Activated CD8-positive, alpha-beta memory T cell treated with anti-CD3 and anti-CD28 coated beads, Interleukin-2, amount 50 U/mL, for 1 hour (primary cell): Measurements from ENCODE around the gene MSH3.
"Not testable (repeated sequence)": the region's sequence is repeated elsewhere in the genome, so short reads cannot be mapped to it uniquely, and the experiment has no call there.

Source experiments
- DNase-seq: peaks from one replicate; pipeline ENCODE4 v3.0.0-alpha.2; 2020; ENCODE audit errors: extremely low read depth

The MSH3 gene

DNA sequence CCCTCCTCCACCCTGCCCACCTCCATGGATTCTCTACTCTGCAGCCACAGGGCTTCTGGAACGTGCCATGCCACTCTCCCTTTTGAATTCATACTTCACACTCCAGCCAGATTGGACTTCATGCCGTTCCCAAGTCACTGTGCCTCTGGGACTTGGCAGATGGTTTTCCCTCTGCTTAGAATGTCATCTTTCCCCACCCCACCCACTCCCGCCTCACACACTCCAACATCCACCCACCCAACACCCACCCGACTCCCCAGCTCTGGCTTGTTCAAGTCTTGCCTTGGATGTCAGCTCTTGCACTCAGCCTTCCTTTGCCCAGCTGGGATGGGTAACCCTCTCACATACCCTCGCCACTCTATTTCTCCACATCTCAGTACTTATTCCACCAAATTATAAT is 142.4 kb downstream of the MSH3 start:
- no peak for DNase-seq

DNA sequence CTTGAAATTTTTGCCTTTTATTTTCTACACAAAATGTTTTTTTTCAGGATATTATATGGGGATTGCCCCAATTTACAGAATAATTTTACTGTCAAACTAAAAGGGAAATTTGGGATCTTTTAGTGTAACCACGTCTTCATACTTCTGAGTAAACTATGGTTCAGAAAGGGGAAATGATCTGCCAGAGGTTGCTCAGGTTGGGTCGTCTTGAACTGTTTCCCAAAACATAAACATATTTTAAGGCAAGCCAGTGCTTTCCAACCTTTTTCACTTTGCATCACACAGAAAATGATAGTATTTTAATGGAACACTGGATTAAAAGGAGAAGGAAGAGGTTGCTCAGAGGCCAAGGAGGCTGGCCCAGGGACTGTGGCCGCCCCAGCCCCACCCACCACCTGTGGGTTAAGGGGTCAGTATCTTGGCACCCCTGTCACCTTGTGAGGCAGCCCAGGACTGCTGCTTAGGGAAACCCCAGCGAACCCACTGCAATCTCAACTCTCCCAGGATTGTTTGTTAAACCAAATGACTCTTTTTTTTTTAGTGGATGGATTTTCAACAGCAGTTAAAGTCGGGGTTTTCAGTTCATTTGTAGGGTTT is 143.1 kb downstream of the MSH3 start:
- DNase-seq: no peak

GRCh38 chr5:80798166-80798565 is 143.7 kb downstream of the MSH3 start:
- DNase-seq: no peak

DNA sequence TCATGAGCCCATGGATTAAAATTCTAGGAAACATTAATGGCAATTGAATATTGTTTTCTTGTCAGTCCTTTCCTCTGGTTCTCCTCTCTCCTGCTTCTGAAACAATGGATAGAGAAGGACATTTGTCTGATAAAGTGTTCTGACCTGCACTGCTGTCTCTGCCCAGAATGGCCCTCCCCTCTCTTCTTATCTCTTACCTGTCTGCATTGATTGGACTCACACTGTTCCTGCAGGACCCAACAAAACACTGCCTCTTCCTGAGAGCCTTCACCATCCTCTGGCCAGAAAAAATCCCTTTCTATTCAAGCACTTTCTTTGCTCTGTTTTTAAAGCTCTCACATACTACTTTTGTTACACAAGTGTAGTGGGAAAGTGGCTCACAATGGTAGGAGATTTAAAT is 144.2 kb downstream of the MSH3 start:
- no peak for DNase-seq

DNA sequence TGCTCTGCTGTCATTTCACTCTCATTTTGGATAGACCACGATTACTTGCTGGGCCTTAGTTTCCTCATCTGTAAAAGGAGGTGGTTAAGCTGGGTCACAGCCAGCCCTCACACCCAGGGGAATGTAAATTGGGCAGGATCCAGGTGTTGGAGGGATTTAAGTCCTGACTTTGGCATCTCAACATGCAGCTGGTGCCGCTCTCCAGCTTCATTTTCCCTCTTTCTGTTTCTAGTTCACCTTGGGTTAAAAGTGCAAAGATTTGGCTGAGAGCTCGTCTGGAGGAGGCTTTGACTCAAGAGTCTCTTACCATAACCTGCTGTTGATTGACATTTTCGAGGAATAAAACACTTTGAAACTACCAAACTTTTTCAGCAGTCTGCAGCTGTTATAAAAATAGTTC is 144.6 kb downstream of the MSH3 start:
- no peak for DNase-seq

- no peak for DNase-seq
Observed at GRCh38 chr5:80799573-80799972, 145.1 kb downstream of the MSH3 start.

DNA sequence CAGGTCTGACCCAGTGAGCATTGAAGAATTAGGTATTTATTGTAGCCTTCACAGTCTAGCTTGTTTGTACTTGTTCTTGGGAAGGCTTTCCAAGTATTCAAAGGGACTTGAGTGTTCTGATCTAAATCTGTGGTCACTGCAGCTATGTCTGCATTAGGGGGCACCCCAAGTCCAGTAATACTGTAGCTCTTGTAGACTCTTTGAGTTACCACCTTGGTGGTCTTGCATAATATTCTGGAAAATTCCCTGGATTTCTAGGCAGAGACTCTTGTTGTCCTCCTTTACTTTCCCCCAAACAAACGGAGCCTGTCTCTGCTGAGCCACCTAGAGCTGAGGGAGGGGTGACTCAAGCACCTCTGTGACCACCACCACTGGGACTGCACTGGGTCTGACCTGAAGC is 149.9 kb downstream of the MSH3 start:
- no peak for DNase-seq

- DNase-seq: no peak
Observed at GRCh38 chr5:80805038-80805437, 150.6 kb downstream of the MSH3 start.

DNA sequence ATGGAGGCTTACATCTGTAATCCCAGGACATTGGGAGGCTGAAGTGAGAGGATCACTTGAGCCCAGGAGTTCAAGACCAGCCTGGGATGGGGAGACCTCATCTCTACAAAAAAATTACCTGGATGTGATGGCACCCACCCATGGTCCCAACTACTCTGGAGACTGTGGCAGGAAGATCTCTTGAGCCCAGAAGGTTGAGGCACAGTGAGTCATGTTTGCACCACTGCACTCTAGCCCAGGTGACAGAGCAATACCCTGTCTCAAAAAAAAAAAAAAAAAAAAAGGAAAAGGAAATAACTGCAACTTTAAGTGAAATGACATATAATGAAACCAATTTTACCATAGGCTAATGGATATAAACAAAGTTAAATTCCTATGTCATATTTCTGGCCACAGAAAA is 152.5 kb downstream of the MSH3 start:
- DNase-seq: no peak

GRCh38 chr5:80809451-80809850 is 155.0 kb downstream of the MSH3 start:
- DNase-seq: no peak

DNA sequence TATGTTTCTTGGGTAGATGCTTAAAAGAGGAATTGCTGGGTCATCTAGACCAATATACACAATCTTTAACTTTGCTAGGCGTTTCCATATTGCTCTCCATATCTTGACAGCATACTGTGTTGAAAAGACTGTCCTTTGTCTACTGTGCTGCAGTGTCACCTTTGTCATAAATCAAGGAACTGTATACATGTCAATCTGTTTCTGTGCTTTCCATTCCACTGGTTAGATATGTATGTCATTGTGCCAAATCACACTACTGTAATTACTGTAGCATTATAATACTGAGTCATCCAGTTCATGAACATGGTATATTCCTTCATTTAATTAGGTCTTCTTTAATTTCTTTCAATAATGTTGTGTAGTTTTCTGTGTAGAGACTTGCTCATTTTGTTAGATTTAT is 156.0 kb downstream of the MSH3 start:
- DNase-seq: no peak

DNA sequence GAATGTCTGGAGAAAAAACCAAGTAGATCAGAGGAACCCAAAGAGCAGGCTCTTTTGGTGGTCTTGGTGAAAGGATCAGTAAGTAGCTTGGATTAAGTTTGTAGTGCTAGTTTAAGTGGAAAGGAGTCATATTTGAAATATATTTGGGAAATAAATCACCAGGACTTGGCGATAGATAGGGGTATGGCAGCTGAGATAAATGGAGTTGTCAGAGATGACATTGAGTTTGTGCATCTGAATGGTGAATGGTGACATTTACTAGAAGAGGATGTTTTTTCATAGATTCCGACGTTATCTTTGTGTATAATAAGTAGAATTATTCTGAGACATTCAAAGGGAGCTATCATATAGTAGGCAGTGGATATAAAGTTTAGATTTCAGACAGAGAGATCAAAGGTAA is 162.1 kb downstream of the MSH3 start:
- DNase-seq: no peak

DNA sequence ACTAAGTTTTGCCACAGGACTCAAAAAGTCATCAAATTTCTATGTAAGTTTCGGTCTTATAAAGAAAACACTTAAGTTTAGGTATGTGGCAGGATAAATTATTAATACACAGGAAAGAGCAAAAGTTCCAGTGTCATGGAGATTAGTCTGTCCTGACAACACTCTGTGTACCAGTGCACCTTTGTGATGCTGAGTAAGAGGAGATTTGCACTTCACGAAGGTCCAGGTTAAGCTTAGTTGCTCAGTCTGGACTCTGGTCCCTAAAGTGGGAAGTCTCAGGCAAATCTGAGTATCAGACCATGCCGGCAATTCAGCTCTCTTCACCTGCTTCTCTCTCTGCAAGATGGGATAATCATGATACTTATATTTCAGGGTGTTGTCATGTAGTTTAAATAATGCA is 166.2 kb downstream of the MSH3 start:
- no peak for DNase-seq

- DNase-seq: no peak
Observed at GRCh38 chr5:80822640-80823039, 168.2 kb downstream of the MSH3 start.

DNA sequence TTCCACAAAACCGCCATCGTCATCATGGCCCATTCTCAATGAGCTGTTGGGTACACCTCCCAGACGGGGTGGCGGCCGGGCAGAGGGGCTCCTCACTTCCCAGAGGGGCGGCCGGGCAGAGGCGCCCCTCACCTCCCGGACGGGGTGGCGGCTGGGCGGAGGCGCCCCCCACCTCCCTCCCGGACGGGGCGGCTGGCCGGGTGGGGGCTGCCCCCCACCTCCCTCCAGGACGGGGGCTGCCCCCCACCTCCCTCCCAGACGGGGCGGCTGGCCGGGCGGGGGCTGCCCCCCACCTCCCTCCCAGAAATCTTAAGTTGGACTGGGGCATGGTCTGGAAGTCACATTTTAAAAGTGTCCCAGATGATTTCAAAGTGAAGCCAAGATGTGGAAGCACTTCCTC is 169.7 kb downstream of the MSH3 start:
- not testable (repeated sequence) for DNase-seq

- DNase-seq: no peak
Observed at GRCh38 chr5:80825786-80826460, 171.5 kb downstream of the MSH3 start.

DNA sequence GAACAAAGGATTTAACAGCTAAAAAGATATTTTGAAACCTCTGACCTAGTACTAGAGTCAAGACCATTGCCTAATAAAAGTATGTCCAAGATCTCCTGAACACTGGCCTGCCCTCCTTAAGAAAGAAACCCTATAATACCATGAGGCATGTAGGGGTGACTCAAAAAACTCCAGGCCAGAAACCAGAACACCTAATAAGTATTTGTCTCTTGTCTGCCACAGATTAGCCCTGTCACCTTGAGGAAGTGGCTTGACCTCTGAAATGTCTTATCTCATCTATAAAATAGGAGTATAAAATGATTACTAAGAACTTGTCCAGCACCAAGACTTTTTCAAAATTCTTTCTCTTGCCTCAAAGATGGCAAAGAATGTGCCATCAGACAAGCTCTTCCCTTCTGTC is 180.3 kb downstream of the MSH3 start:
- no peak for DNase-seq

DNA sequence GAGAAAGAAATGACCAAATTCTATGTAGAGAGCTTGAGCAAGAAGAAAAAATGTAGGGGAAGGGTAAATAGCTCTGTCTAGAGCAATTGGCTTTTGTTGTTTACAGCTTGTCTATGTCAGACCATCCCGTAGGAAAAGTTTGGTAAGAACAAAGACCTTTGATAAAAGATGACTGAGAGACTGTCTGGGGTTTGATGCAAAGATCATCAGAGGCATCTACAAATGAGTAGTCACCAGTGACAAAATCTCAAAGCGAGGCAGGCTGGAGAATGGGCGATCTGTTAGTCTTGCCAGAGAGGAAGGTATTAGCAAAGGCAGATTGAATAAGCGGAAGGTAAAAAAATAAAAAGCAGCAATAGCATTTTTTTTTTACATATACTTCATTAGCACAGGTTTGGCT is 180.7 kb downstream of the MSH3 start:
- DNase-seq: no peak

GRCh38 chr5:80837679-80838078 is 183.2 kb downstream of the MSH3 start:
- no peak for DNase-seq

DNA sequence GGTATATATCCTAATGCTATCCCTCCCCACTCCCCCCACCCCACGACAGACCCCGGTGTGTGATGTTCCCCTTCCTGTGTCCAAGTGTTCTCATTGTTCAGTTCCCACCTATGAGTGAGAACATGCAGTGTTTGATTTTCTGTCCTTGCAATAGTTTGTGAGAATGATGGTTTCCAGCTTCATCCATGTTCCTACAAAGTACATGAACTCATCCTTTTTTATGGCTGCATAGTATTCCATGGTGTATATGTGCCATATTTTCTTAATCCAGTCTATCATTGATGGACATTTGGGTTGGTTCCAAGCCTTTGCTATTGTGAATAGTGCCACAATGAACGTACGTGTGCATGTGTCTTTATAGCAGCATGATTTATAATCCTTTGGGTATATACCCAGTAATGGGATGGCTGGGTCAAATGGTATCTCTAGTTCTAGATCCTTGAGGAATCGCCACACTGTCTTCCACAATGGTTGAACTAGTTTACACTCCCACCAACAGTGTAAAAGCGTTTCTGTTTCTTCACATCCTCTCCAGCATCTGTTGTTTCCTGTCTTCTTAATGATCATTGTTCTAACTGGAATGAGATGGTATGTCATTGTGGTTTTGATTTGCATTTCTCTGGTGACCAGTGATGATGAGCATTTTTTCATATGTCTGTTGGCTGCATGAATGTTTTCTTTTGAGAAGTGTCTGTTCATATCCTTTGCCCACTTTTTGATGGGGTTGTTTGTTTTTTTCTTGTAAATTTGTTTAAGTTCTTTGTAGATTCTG is 186.8 kb downstream of the MSH3 start:
- not testable (repeated sequence) for DNase-seq

DNA sequence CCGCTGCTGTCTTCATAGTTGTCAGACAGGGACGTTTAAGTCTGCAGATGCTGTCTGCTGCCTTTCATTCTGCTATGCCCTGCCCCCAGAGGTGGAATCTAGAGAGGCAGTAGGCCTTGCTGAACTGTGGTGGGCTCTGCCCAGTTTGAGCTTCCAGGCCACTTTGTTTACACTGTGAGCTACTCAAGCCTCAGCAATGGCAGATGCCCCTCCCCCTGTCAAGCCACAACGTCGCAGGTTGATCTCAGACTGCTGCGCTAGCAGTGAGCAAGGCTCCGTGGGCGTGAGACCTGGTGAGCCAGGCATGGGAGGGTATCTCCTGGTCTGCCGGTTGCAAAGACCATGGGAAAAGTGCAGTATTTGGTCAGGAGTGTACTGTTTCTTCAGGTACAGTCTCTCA is 192.0 kb downstream of the MSH3 start:
- not testable (repeated sequence) for DNase-seq

DNA sequence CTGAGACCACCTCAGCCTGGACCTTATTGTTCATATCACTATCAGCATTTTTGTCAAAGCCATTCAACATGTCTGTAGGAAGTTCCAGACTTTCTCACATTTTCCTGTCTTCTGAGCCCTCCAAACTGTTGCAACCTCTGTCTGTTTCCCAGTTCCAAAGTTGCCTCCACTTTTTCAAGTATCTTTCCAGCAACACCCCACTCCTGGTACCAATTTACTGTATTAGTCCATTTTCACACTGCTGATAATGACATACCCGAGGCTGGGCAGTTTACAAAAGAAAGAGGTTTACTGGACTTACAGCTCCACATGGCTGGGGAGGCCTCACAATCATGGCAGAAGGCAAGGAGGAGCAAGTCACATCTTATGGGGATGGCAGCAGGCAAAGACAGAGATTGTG is 195.7 kb downstream of the MSH3 start:
- not testable (repeated sequence) for DNase-seq
